ENCODE data around the gene HSD17B12.

DNA sequence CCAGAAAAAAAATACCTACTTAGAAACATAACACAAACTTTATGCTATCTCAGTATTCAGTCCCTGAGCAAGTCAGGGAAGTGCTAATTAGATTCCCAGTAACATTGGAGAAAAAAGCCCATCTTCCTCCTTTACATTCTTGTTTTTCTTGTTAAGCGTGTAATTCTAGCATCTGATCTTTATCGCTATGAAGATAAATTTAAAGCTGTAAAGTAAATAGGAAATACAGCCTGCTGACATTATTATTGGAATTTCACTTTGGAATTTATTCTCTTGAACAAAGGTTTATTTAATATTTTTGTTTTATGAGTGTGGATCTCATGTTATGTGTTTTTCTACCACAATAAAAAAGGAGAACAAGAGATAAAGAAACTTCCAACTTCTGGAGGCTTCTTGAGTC lies 214.0 kb downstream of the HSD17B12 start:
- TF ChIP-seq, protein P1, sequence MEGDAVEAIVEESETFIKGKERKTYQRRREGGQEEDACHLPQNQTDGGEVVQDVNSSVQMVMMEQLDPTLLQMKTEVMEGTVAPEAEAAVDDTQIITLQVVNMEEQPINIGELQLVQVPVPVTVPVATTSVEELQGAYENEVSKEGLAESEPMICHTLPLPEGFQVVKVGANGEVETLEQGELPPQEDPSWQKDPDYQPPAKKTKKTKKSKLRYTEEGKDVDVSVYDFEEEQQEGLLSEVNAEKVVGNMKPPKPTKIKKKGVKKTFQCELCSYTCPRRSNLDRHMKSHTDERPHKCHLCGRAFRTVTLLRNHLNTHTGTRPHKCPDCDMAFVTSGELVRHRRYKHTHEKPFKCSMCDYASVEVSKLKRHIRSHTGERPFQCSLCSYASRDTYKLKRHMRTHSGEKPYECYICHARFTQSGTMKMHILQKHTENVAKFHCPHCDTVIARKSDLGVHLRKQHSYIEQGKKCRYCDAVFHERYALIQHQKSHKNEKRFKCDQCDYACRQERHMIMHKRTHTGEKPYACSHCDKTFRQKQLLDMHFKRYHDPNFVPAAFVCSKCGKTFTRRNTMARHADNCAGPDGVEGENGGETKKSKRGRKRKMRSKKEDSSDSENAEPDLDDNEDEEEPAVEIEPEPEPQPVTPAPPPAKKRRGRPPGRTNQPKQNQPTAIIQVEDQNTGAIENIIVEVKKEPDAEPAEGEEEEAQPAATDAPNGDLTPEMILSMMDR (IDR thresholded peaks at IDR 0.05), result no peak
- TF ChIP-seq POLR2A (IDR thresholded peaks at IDR 0.05), result no peak
